Panc1 (cell line): Measurements from ENCODE around the gene ZNF764. TPM values are rescaled to one million over a fixed set of nuclear protein-coding genes. Genes with fewer than 3 reads are reported as not detected.
A peak's percentile ranks its signal among the peaks of the same experiment; 100 is the strongest.

Experiments
- ATAC-seq: fragments of 200-7000 bp; cut with Tn5 transposase; 2 replicates; pipeline ENCODE4 v1.9.1; 2020; ENCODE audit warnings: mild to moderate bottlenecking, moderate library complexity
- BruUV-seq: library from RNA; stranded (reverse); fragments of 400-500 nt; replicated peaks from 2 replicates; lab custom pipeline; 2021; lab: Mats Ljungman, UMichigan
- CTCF ChIA-PET: fragments of 300-600 bp; sonication (Branson Sonifier 250); formaldehyde crosslinking; loops from one replicate; lab custom pipeline; 2022; ENCODE audit warnings: antibody characterized with exemption; lab: Charles Lee
- POLR2A ChIA-PET: fragments of 300-600 bp; sonication (Branson Sonifier 250); formaldehyde crosslinking; loops from one replicate; lab custom pipeline; 2022; ENCODE audit warnings: antibody characterized with exemption; lab: Charles Lee
- DNase-seq: peaks from one replicate; pipeline ENCODE4 v3.0.0-alpha.2; 2010; ENCODE audit warnings: low read depth, low spot score
- H3K27ac ChIP-seq: 2 replicates; pipeline ENCODE4 v1.5.1; 2011; ENCODE audit warnings: mild to moderate bottlenecking, low read length, inconsistent platforms
- H3K27me3 ChIP-seq: fragments of 200-500 bp; sonication (Bioruptor generic); 2 replicates; pipeline ENCODE4 v1.6.0; 2014; ENCODE audit warnings: low read length, inconsistent platforms; ENCODE audit not compliant: control insufficient read depth, insufficient read depth
- H3K36me3 ChIP-seq: fragments of 200-500 bp; sonication (Bioruptor generic); 2 replicates; pipeline ENCODE4 v1.5.1; 2014; ENCODE audit warnings: inconsistent platforms, mild to moderate bottlenecking, low read length, moderate library complexity; ENCODE audit not compliant: control insufficient read depth, insufficient read depth
- H3K4me1 ChIP-seq: 2 replicates; pipeline ENCODE4 v1.5.1; 2011; ENCODE audit warnings: inconsistent platforms, mild to moderate bottlenecking, low read length, moderate library complexity; ENCODE audit not compliant: control insufficient read depth, insufficient read depth
- H3K4me3 ChIP-seq, 2 experiments: 2 replicates each; pipeline ENCODE4 v1.5.1; 2011 to 2012; ENCODE audit warnings: low read depth in 2 of 2, low read length in 2 of 2, mild to moderate bottlenecking in 2 of 2, inconsistent platforms in 1 of 2, moderate library complexity in 1 of 2
- H3K9me3 ChIP-seq: fragments of 200-500 bp; sonication (Bioruptor generic); 2 replicates; pipeline ENCODE4 v1.5.1; 2014; ENCODE audit warnings: low read depth, mild to moderate bottlenecking, inconsistent platforms, low read length, moderate library complexity; ENCODE audit not compliant: control insufficient read depth, insufficient read depth
- CTCF ChIP-seq: fragments of 450-650 bp; IDR thresholded peaks from 2 replicates; pipeline ENCODE4 v1.5.1; 2017; ENCODE audit warnings: mild to moderate bottlenecking
- POLR2AphosphoS5 ChIP-seq: IDR thresholded peaks from 2 replicates; pipeline ENCODE4 v1.6.1; 2012; ENCODE audit warnings: mild to moderate bottlenecking, low read depth, low read length, moderate library complexity
- REST ChIP-seq, 2 experiments: IDR thresholded peaks; 2 replicates each; pipeline ENCODE4 v1.6.1; 2011 to 2012; ENCODE audit warnings: low read depth in 2 of 2, control low read depth in 1 of 2, low read length in 1 of 2, mild to moderate bottlenecking in 1 of 2, moderate library complexity in 1 of 2; ENCODE audit not compliant: insufficient read depth in 1 of 2
- SIN3A ChIP-seq: IDR thresholded peaks from 2 replicates; pipeline ENCODE4 v1.6.1; 2012; ENCODE audit warnings: low read depth, mild to moderate bottlenecking, low read length, moderate library complexity, borderline replicate concordance; ENCODE audit not compliant: insufficient read depth
- TCF7L2 ChIP-seq: IDR thresholded peaks from 2 replicates; pipeline ENCODE4 v1.6.1; 2011; ENCODE audit warnings: mild to moderate bottlenecking, low read depth, low read length, inconsistent platforms
- in situ Hi-C: cut with HindIII; loops from 2 replicates; pipeline ENCODE4 v1.10.0; 2016; ENCODE audit warnings: low sequenced_read_pairs, low pct_unique_long_range_greater_than_20kb
- intact Hi-C: fragments of 100-400 bp; cut with micrococcal nuclease; formaldehyde crosslinking; loops from one replicate; pipeline ENCODE4 v1.10.0; 2022; ENCODE audit not compliant: unreplicated experiment
- total RNA-seq: library from RNA; stranded (reverse); gene quantifications from one replicate; pipeline ENCODE4 v1.2.1, GENCODE V29; 2021; ENCODE audit not compliant: unreplicated experiment

The ZNF764 gene
- total RNA-seq, 1 experiment from 2014 or later, result 16.7 TPM

GRCh38 chr16:30603945-30604315, 45.8 kb upstream of the ZNF764 start:
- in situ Hi-C loops (no loop called here), intact Hi-C loops (no loop called here)
- TF ChIP-seq POLR2AphosphoS5 (no peak), TCF7L2 (no peak), CTCF (no peak), REST (IDR thresholded peaks at IDR 0.05; ENCODE audit: insufficient read depth in 1 of 2, low read depth in 2 of 2, low read length in 1 of 2) (no peak), SIN3A (no peak)
- H3K9me3 ChIP-seq, result no peaks in the 10 kb centered on the region
- CTCF ChIA-PET, result no interaction called here
- peaks cover 3% of the 10 kb centered on the region; the same call in 1 of the 2 replicates for H3K36me3 ChIP-seq
- H3K4me1 ChIP-seq, result peaks cover 6% of the 10 kb centered on the region; the same call in 1 of the 2 replicates
- BruUV-seq, result no TSS peak
- H3K4me3 ChIP-seq, result no peak overlapping the region
- no peaks in the 10 kb centered on the region for H3K27me3 ChIP-seq
- no peak for DNase-seq
- POLR2A ChIA-PET, result no interaction called here
- no peak for ATAC-seq
- H3K27ac ChIP-seq, result no peak overlapping the region

GRCh38 chr16:30602616-30603277, 44.6 kb upstream of the ZNF764 start:
- no peaks in the 10 kb centered on the region for H3K9me3 ChIP-seq
- in situ Hi-C loops, result no loop called here
- no peak overlapping the region for H3K27ac ChIP-seq
- H3K4me3 ChIP-seq, result no peak overlapping the region
- TF ChIP-seq SIN3A (no peak), TCF7L2 (no peak), CTCF (no peak), REST (IDR thresholded peaks at IDR 0.05; ENCODE audit: insufficient read depth in 1 of 2, low read depth in 2 of 2, low read length in 1 of 2) (no peak), POLR2AphosphoS5 (no peak)
- ChIA-PET CTCF (interaction anchor here (0.6 to 1.2 kb wide), 4 partner anchors 12 to 193 kb away, joined by 3 to 6 read pairs (median 3); partner anchors contain the start of gene DCTPP1), POLR2A (interaction anchor here (0.6 to 0.8 kb wide), 3 partner anchors 9 to 415 kb away, joined by 4 to 13 read pairs (median 9); no protein-coding TSS in a partner anchor)
- DNase-seq (no peak), ATAC-seq (no peak)
- TSS peak; percentile 72 for BruUV-seq
- H3K36me3 ChIP-seq, result peaks cover 3% of the 10 kb centered on the region; the same call in 1 of the 2 replicates
- no peaks in the 10 kb centered on the region for H3K27me3 ChIP-seq
- intact Hi-C loops, result no loop called here
- peaks cover 3% of the 10 kb centered on the region; the same call in 1 of the 2 replicates for H3K4me1 ChIP-seq
